Effector memory CD4-positive, alpha-beta T cell (primary cell): ENCODE results near the gene CAPZA1.
A peak's percentile ranks its signal among the peaks of the same experiment; 100 is the strongest.

Experiments
- DNase-seq, 3 donors: peaks; one replicate each; pipeline ENCODE4 v3.0.0-alpha.2; 2020
- H3K27ac ChIP-seq: 2 replicates; pipeline ENCODE4 v1.7.0; 2013; ENCODE audit warnings: mild to moderate bottlenecking, low read length, moderate library complexity; ENCODE audit not compliant: insufficient read depth, poor library complexity, severe bottlenecking
- H3K27me3 ChIP-seq: replicated peaks from 2 replicates; pipeline ENCODE4 v1.7.0; 2013; ENCODE audit warnings: mild to moderate bottlenecking, low read length; ENCODE audit not compliant: insufficient read depth, control insufficient read depth, poor library complexity, severe bottlenecking
- H3K36me3 ChIP-seq: 2 replicates; pipeline ENCODE4 v1.7.0; 2013; ENCODE audit warnings: mild to moderate bottlenecking, low read length, moderate library complexity; ENCODE audit not compliant: control insufficient read depth, insufficient read depth
- H3K4me1 ChIP-seq: 2 replicates; pipeline ENCODE4 v1.7.0; 2013; ENCODE audit warnings: low read length, mild to moderate bottlenecking; ENCODE audit not compliant: control insufficient read depth, insufficient read depth, poor library complexity, severe bottlenecking
- H3K4me3 ChIP-seq: 2 replicates; pipeline ENCODE4 v1.7.0; 2013; ENCODE audit warnings: low read length, low read depth, mild to moderate bottlenecking; ENCODE audit not compliant: insufficient read depth, poor library complexity, severe bottlenecking
- H3K9me3 ChIP-seq: 2 replicates; pipeline ENCODE4 v1.7.0; 2013; ENCODE audit warnings: mild to moderate bottlenecking, low read length, moderate library complexity; ENCODE audit not compliant: control insufficient read depth

The CAPZA1 gene

DNA sequence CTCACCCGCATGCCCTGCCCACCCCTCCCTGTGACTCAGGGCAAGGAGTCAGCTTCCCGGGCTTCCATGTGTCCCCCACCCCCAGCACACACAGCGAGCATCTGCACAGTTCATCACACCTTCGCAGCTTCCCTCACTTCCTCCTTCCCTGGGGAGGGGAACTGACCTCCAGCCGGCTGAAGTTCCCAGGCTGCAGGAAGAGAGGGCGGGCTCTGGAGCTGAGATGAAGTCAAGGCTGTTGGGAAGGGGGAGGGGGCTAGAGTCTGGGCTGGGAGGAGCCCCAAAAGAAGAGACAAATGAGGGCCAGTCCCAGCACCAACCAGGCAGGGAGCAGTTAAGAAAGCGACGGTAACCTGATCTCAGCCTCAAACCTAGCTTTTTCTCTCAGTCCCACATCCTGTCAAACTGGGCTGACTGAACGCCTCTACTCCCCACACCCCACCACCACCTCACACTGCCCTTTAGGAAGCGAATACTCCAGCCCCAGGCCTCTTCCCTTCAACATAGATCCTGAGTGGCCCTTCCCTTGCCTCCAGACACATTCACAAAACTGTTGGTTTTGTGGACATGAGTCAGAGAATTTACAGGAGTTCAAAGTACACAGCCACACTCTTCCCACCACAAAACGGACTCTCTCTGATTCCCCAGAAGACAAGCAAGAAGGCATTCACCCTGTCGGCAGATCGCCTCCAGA, 85.4 kb downstream of the CAPZA1 start:
- peak; percentile 22 to 27 (median 26) for DNase-seq
- Histone ChIP-seq H3K4me1 (peaks cover 42% of the 10 kb centered on the region), H3K27me3 (no peaks in the 10 kb centered on the region), H3K36me3 (no peaks in the 10 kb centered on the region), H3K9me3 (no peaks in the 10 kb centered on the region), H3K4me3 (peak overlapping the region; percentile 33), H3K27ac (peak overlapping the region; percentile 27)

DNA sequence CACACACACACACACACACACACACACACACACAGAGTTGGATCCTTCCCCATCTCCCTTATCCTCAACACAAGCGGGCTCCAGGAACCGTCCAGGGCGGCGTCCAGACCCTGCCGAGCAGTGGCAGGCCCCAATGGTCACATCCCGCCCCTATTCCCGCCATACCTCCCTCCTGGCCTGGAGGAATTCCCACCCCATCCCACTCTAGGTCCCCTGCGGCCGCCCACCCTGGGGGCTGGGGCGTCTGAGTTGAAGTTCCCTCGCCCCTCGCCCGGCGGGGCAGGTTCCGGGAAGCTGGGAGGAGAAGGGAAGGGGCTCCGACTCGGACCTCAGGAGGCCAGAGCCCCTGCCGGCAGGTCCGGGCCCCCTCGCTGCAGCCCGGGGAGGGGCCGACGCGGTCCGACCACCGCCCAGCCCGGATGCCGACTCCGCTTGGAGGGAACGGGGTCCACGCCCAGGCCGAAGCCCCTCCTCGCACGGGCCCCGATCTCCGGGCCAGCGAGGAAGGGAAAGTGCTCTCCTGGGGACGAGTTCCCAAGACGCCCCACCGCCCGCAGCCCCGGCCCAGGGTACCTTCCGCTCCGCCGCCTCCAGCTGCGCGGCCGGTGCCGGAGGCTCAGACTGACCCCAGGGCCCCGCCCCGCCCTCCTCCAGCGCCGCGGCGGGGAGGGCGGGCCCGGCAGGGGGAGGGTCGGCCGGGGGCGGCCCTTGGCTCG, 87.0 kb downstream of the CAPZA1 start, which contains the start of gene RHOC:
TSS of gene RHOC (minus strand) at position 623 of the 716 bp plus-strand sequence. CDS start 3,328 bp downstream, outside the sequence.
- Histone ChIP-seq H3K9me3 (no peaks in the 10 kb centered on the region), H3K4me3 (peak within 1 kb of the TSS; percentile 56), H3K27ac (no peak within 1 kb of the TSS), H3K27me3 (no peaks in the 10 kb centered on the region), H3K36me3 (no peaks in the 10 kb centered on the region), H3K4me1 (peaks cover 28% of the 10 kb centered on the region)
- DNase-seq: peak; percentile 23 to 35 (median 30)

DNA sequence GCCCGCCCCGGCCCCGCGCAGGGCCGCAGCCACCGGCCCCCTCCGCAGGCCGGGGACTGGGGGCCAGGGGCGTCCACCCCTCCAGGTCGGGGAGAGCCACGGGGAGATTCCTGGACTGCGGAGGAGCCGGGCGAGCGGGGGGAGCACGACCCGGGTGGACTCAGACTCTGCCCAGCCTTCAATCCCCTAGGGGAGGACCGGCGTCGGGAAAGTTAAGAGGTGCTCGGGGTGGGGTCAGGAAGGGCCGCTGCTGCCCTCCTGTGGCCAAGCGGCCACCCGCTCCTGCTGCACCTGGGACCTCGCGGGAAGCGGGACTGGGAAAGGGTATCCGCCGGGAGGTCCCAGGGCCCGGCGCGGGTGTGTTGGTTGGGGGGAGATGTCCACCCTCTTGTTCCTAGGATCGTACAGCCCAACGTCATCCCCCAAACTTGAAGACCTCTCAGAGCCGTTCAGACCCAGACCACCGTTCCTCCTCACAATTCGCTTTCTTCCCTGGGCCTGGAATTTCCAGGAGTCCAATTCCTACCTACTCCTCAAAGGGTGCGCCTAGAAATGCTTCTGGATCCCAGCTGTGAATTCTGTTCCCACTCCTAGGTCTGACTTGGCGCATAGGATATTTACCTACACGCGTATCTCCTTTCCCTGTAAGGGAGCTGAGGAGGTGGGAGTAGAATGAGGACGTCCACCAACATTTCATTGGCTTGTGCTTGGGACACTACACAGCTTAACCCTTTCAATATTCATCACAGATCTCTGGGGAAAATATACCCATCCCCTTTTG, 87.8 kb downstream of the CAPZA1 start:
- H3K9me3 ChIP-seq: no peaks in the 10 kb centered on the region
- H3K27me3 ChIP-seq: no peaks in the 10 kb centered on the region
- peaks cover 27% of the 10 kb centered on the region for H3K4me1 ChIP-seq
- DNase-seq: peak; percentile 24 to 53 (median 26)
- no peak overlapping the region for H3K27ac ChIP-seq
- H3K36me3 ChIP-seq: no peaks in the 10 kb centered on the region
- H3K4me3 ChIP-seq: peak overlapping the region; percentile 56

DNA sequence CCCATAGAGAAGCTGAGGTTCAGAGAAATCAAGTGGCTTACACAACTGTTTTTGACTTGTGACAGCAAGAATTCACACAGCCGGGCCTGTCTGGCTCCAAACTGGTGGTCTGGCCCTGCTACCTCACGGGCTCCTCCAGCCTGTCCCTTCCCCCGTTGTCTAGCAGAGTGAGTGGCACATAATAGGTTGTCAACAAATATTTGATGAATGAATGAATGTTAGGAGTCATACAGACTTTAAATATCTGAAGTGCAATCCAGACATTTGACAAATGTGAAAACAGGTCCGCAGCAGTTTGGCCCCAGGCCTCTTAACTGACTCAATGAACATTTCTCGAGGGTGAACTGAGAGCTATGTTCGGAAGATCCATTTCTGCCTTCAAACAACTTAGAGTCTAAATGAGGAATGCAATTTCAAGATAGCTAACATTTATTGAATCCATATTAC, 88.4 kb downstream of the CAPZA1 start:
- Histone ChIP-seq H3K4me3 (no peak overlapping the region), H3K36me3 (no peaks in the 10 kb centered on the region), H3K4me1 (peaks cover 27% of the 10 kb centered on the region), H3K27me3 (no peaks in the 10 kb centered on the region), H3K27ac (no peak overlapping the region), H3K9me3 (no peaks in the 10 kb centered on the region)
- DNase-seq: no peak

DNA sequence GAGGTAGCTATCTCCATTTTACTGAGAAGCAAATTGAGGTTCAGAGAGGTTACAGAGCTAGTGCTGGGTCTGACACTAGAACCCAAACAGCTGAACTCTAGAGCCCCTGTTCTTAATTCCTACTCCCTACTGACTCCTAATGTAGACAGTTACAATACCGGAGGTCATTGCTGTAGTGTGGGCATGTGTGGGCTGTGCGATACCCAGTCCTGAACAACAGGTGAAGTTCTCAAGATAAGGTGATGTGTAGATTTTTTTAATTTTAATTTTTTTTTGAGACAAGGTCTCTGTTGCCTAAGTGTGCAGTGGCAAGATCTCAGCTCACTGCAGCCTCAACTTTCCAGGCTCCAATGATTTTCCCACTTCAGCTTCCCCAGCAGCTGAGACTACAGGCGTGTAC, 88.9 kb downstream of the CAPZA1 start:
- Histone ChIP-seq H3K4me1 (peaks cover 27% of the 10 kb centered on the region), H3K36me3 (no peaks in the 10 kb centered on the region), H3K27me3 (no peaks in the 10 kb centered on the region), H3K27ac (no peak overlapping the region), H3K4me3 (no peak overlapping the region), H3K9me3 (no peaks in the 10 kb centered on the region)
- no peak for DNase-seq

DNA sequence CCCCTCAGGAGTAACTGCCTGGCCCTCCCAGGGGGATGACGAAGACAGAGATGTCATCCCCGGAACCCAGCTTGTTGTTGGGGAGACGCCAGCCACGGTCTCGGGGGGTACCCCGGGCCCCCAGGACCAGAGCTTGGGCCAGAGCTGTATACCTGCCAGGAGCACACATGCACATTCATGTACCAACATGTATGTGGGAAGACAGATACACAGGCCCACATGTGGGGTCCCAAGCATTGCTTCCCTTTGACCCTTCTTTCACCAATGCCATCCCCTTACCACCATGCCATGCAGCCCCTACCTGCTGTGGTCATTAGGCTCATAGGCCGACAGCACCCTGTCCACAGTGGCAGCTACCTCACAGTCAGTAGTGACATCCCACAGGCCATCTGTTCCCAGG, 90.5 kb downstream of the CAPZA1 start:
- Histone ChIP-seq H3K4me1 (peaks cover 28% of the 10 kb centered on the region), H3K27ac (no peak overlapping the region), H3K27me3 (no peaks in the 10 kb centered on the region), H3K4me3 (no peak overlapping the region), H3K9me3 (no peaks in the 10 kb centered on the region), H3K36me3 (no peaks in the 10 kb centered on the region)
- DNase-seq: no peak

DNA sequence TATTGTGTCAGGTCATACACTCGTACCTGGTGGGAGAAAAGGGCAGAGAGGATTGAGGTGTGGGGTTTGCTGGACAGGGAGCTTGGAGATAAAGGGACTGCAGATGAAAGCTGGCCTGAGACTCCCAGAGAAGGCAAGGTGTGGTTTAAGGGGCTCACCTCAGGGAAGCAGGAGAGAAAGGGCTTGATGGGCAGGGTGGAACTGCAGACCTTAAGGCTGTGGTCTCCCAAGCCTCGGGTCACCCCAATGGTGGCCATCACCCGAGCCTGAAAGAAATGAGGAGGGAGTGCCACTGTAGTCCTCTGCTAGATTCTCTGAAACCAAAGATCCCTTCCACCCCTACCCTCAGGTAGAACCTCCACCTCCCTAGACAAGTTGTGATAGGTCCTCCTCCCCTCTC, 91.0 kb downstream of the CAPZA1 start:
- Histone ChIP-seq H3K36me3 (no peaks in the 10 kb centered on the region), H3K4me3 (no peak overlapping the region), H3K4me1 (peaks cover 26% of the 10 kb centered on the region), H3K27me3 (no peaks in the 10 kb centered on the region), H3K27ac (no peak overlapping the region), H3K9me3 (no peaks in the 10 kb centered on the region)
- no peak for DNase-seq

DNA sequence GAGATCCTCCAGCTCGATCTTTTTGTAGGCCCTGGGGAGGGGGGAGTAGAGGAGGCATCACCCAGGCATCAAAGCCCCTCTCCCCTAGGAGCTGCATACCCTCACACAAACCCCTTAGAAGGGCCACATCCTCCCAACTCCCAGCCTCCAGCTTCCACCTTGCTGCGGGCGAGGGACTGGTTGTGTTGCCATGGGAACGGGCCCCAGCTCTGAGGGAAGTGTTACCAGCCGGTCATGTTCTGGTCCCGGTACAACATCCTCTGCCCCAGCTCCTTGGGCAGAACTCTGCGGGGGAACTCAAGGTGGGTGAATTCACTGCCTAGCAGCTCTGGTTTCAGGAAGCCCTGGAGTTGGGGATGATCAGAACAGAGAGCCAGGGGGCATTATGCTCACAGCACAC, 91.4 kb downstream of the CAPZA1 start:
- DNase-seq: no peak

DNA sequence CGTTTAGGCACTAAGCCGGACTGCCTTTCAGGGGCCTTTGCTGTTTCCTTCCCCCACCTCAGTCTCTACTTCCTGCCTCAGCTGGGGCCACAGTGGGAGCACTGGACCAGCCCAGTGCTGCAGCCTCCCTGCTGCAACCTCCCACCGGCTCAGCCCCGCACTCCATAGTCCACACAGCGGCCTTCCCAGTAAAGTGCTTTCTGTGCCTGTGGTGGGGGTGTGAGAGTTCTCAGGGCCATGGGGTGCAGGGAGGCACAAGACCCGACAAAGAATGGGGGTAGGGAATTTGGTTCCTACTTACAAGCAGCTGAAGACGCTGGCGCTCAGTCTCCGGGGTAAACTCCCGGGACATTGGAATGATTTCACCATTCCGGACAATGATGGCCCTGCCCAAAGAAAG, 92.0 kb downstream of the CAPZA1 start:
- Histone ChIP-seq H3K4me3 (no peak overlapping the region), H3K27me3 (no peaks in the 10 kb centered on the region), H3K4me1 (peaks cover 26% of the 10 kb centered on the region), H3K9me3 (no peaks in the 10 kb centered on the region), H3K27ac (no peak overlapping the region), H3K36me3 (no peaks in the 10 kb centered on the region)
- DNase-seq: no peak

More for the DNA sequence above, 91.4 kb downstream of the CAPZA1 start:
- H3K4me1 ChIP-seq: peaks cover 26% of the 10 kb centered on the region
- H3K27me3 ChIP-seq: no peaks in the 10 kb centered on the region
- no peaks in the 10 kb centered on the region for H3K36me3 ChIP-seq
- no peaks in the 10 kb centered on the region for H3K9me3 ChIP-seq
- H3K4me3 ChIP-seq: no peak overlapping the region
- H3K27ac ChIP-seq: no peak overlapping the region
